HepG2 (cell line): Measurements from ENCODE around the gene FKBP8. TPM values are rescaled to one million over a fixed set of nuclear protein-coding genes. Genes with fewer than 3 reads are reported as not detected.

Source experiments
- ATAC-seq: fragments of 200-7000 bp; cut with Tn5 transposase; 3 replicates; pipeline ENCODE4 v1.9.1; 2020; ENCODE audit warnings: mild to moderate bottlenecking, moderate library complexity
- BruUV-seq: library from RNA; stranded (reverse); fragments of 400-500 nt; replicated peaks from 2 replicates; lab custom pipeline; 2021; lab: Mats Ljungman, UMichigan
- CTCF ChIA-PET: fragments of 300-600 bp; formaldehyde crosslinking; extraction: SDS; loops from one replicate; lab custom pipeline; 2021; ENCODE audit warnings: low total read pairs, inconsistent platforms, low intra/inter-chr PET ratio; lab: Yijun Ruan, JAX
- POLR2A ChIA-PET: fragments of 350-600 bp; sonication (Branson Sonifier 250); formaldehyde crosslinking; loops from one replicate; lab custom pipeline; 2020; ENCODE audit warnings: antibody characterized with exemption, inconsistent platforms; lab: Yijun Ruan, JAX
- DNase-seq: peaks from one replicate; pipeline ENCODE4 v3.0.0-alpha.2; 2015; ENCODE audit warnings: low spot score
- FAIRE-seq: peaks from 3 replicates; lab custom pipeline; 2011; peaks lifted over from hg19 to GRCh38; lab: Jason Lieb, UNC
- H2AFZ ChIP-seq: one replicate; pipeline ENCODE4 v1.6.1; 2011; ENCODE audit warnings: low read length, inconsistent platforms
- H3K27ac ChIP-seq: fragments of 300-600 bp; 3 replicates; pipeline ENCODE4 v1.8.0; 2011; ENCODE audit warnings: mixed run types, mild to moderate bottlenecking, mixed read lengths, low read length, inconsistent platforms; ENCODE audit not compliant: insufficient read depth; ENCODE audit errors: extremely low read length
- H3K27me3 ChIP-seq, 2 experiments: fragments of 200-600 bp in 1 of 2; 2 replicates in 1 of 2; 3 replicates in 1 of 2; pipeline versions ENCODE4 v1.6.0 to v1.8.0; 2011; ENCODE audit warnings: low read length in 2 of 2, mild to moderate bottlenecking in 2 of 2, moderate library complexity in 2 of 2, inconsistent platforms in 1 of 2; ENCODE audit not compliant: insufficient read depth in 2 of 2, control insufficient read depth in 1 of 2
- H3K36me3 ChIP-seq, 2 experiments: fragments of 200-600 bp in 1 of 2; replicated peaks in 1 of 2; 2 replicates in 1 of 2; 3 replicates in 1 of 2; pipeline versions ENCODE4 v1.5.1 to v1.8.0; 2011; ENCODE audit warnings: low read length in 2 of 2, inconsistent platforms in 1 of 2; ENCODE audit not compliant: insufficient read depth in 2 of 2, control insufficient read depth in 1 of 2
- H3K4me1 ChIP-seq: 2 replicates; pipeline ENCODE4 v1.5.1; 2012; ENCODE audit warnings: low read length, inconsistent platforms; ENCODE audit not compliant: insufficient read depth
- H3K4me2 ChIP-seq: 2 replicates; pipeline ENCODE4 v1.6.0; 2011; ENCODE audit warnings: low read depth, low read length, inconsistent platforms
- H3K4me3 ChIP-seq, 3 experiments: fragments of 200-600 bp in 1 of 3; sonication (generic), shearing (Covaris generic) in 1 of 3; replicated peaks in 1 of 3; 2 replicates each; pipeline ENCODE4 v1.5.1; 2011 to 2016; ENCODE audit warnings: low read length in 3 of 3, inconsistent platforms in 2 of 3, low read depth in 2 of 3, mild to moderate bottlenecking in 2 of 3, control low read depth in 1 of 3, mixed read lengths in 1 of 3; ENCODE audit not compliant: insufficient read depth in 1 of 3
- H3K79me2 ChIP-seq: one replicate; pipeline ENCODE4 v1.6.1; 2011; ENCODE audit warnings: low read length, inconsistent platforms; ENCODE audit not compliant: insufficient read depth
- H3K9ac ChIP-seq: 2 replicates; pipeline ENCODE4 v1.6.0; 2011; ENCODE audit warnings: mild to moderate bottlenecking, low read depth, low read length, inconsistent platforms; ENCODE audit not compliant: insufficient read depth
- H3K9me3 ChIP-seq: 2 replicates; pipeline ENCODE4 v1.5.1; 2012; ENCODE audit warnings: mild to moderate bottlenecking, low read length
- H4K20me1 ChIP-seq: 2 replicates; pipeline ENCODE4 v1.6.0; 2011; ENCODE audit warnings: inconsistent platforms, mild to moderate bottlenecking, low read length, moderate library complexity; ENCODE audit not compliant: insufficient read depth
- NFE2L1 ChIP-seq: sonication (generic); formaldehyde crosslinking; IDR thresholded peaks from 2 replicates; pipeline ENCODE4 v1.4.0; 2020; ENCODE audit warnings: missing genetic modification reagents, mild to moderate bottlenecking, borderline replicate concordance
- PBX2 ChIP-seq: IDR thresholded peaks from 2 replicates; pipeline ENCODE4 v1.6.1; 2016; ENCODE audit warnings: control low read depth
- REXO4 ChIP-seq: sonication (generic); formaldehyde crosslinking; IDR thresholded peaks from 2 replicates; pipeline ENCODE4 v1.8.0; 2022; ENCODE audit warnings: missing genetic modification reagents, mild to moderate bottlenecking, borderline replicate concordance
- RFXANK ChIP-seq: IDR thresholded peaks from 2 replicates; pipeline ENCODE4 v1.6.1; 2016
- ZBTB7A ChIP-seq: sonication (generic); formaldehyde crosslinking; IDR thresholded peaks from 2 replicates; pipeline ENCODE4 v1.8.0; 2022; ENCODE audit warnings: mild to moderate bottlenecking, missing genetic modification reagents
- ZNF121 ChIP-seq: sonication (generic); formaldehyde crosslinking; IDR thresholded peaks from 2 replicates; pipeline ENCODE4 v1.5.0; 2020; ENCODE audit warnings: mild to moderate bottlenecking, missing genetic modification reagents
- ZNF17 ChIP-seq: sonication (generic); formaldehyde crosslinking; IDR thresholded peaks from 2 replicates; pipeline ENCODE4 v1.5.0; 2020; ENCODE audit warnings: mild to moderate bottlenecking, missing genetic modification reagents
- ZNF335 ChIP-seq: sonication (generic); formaldehyde crosslinking; IDR thresholded peaks from 2 replicates; pipeline ENCODE4 v1.4.0; 2020; ENCODE audit warnings: missing genetic modification reagents
- ZNF576 ChIP-seq: sonication (generic); formaldehyde crosslinking; IDR thresholded peaks from 2 replicates; pipeline ENCODE4 v1.4.0; 2020; ENCODE audit warnings: mild to moderate bottlenecking, missing genetic modification reagents
- ZNF609 ChIP-seq: sonication (generic); formaldehyde crosslinking; IDR thresholded peaks from 2 replicates; pipeline ENCODE4 v1.4.0; 2020; ENCODE audit warnings: mild to moderate bottlenecking, missing genetic modification reagents, borderline replicate concordance
- WGBS: methylation state at CpG from one replicate; pipeline ENCODE4 v1.1.6; 2017; ENCODE audit warnings: low lambda C conversion rate; 5-methylcytosine and 5-hydroxymethylcytosine counted together
- in situ Hi-C: cut with HindIII; loops from 2 replicates; pipeline ENCODE4 v1.10.0; 2017; ENCODE audit warnings: low pct_unique_long_range_greater_than_20kb; ENCODE audit not compliant: extremely low pct_ligation_motif_present
- intact Hi-C: fragments of 100-400 bp; cut with micrococcal nuclease; formaldehyde crosslinking; loops from one replicate; pipeline ENCODE4 v1.10.0; 2022; ENCODE audit not compliant: unreplicated experiment
- polyA plus RNA-seq, 8 experiments: library from polyadenylated mRNA; depleted of rRNA in 3 of 8; stranded (reverse) in 7 of 8; unstranded in 1 of 8; fragments of >200 nt; fragmentation: Illumina TruSeq in 4 of 8; extraction: Trizol in 4 of 8; gene quantifications; 2 replicates each; pipeline versions ENCODE4 v1.2.1 to v1.2.3, GENCODE V29; 2011 to 2016; ENCODE audit warnings: low read depth in 4 of 8, missing spikeins in 1 of 8, mixed read lengths in 1 of 8; ENCODE audit not compliant: insufficient read depth in 1 of 8
- total RNA-seq, 5 experiments: library from RNA; depleted of rRNA; stranded (reverse); fragments of >200 nt; fragmentation: Illumina TruSeq; extraction: Trizol; gene quantifications; 2 replicates each; pipeline ENCODE4 v1.2.3, GENCODE V29; 2016; ENCODE audit warnings: low read depth in 1 of 5
- TF ChIP-seq, protein P1 (sequence below): sonication (generic); formaldehyde crosslinking; IDR thresholded peaks from 2 replicates; pipeline ENCODE4 v1.4.0; 2020; ENCODE audit warnings: mild to moderate bottlenecking, missing genetic modification reagents
- TF ChIP-seq, protein P2 (sequence below): sonication (generic); formaldehyde crosslinking; IDR thresholded peaks from 2 replicates; pipeline ENCODE4 v1.8.0; 2022; ENCODE audit warnings: mild to moderate bottlenecking, missing genetic modification reagents; ENCODE audit not compliant: insufficient replicate concordance

The FKBP8 gene
- total and polyA plus RNA-seq, 2 of the 13 experiments (the other 11 are each of a cell fraction or from before 2014, with no cell fraction given) = 81.7 to 93.9 TPM

GRCh38 chr19:18500799-18501198 is 42.6 kb downstream of the FKBP8 start:
- Histone ChIP-seq H3K36me3 (peaks cover 0 to 6% of the 10 kb centered on the region in 2 experiments; a peak in 1 of 5 replicates), H3K27ac (no peak overlapping the region), H3K27me3 (no peaks in the 10 kb centered on the region), H4K20me1 (peaks cover 81% of the 10 kb centered on the region), H3K9me3 (no peaks in the 10 kb centered on the region), H3K4me3 (no peak overlapping the region), H3K4me1 (peaks cover 55% of the 10 kb centered on the region), H3K4me2 (no peak overlapping the region), H2AFZ (no peak overlapping the region), H3K79me2 (peaks cover 94% of the 10 kb centered on the region), H3K9ac (no peak overlapping the region)
- FAIRE-seq (no peak), DNase-seq (no peak), ATAC-seq (no peak)
- CTCF ChIA-PET = no interaction called here
- in situ Hi-C loops = no loop called here
- intact Hi-C loops = no loop called here
- BruUV-seq = no TSS peak
- WGBS = 84% methylated on average over 11 of the region's 11 CpGs
- POLR2A ChIA-PET = no interaction called here
- TF ChIP-seq NFE2L1 (CRISPR knock-in tag) = no peak
- no peak for TF ChIP-seq ZNF17 (CRISPR knock-in tag)
- no peak for TF ChIP-seq ZNF335
- no peak for TF ChIP-seq RFXANK (CRISPR knock-in tag)
- TF ChIP-seq REXO4 (CRISPR knock-in tag) = no peak
- TF ChIP-seq ZNF576 (CRISPR knock-in tag) = no peak
- no peak for TF ChIP-seq ZNF121 (CRISPR knock-in tag)
- TF ChIP-seq, protein P1, sequence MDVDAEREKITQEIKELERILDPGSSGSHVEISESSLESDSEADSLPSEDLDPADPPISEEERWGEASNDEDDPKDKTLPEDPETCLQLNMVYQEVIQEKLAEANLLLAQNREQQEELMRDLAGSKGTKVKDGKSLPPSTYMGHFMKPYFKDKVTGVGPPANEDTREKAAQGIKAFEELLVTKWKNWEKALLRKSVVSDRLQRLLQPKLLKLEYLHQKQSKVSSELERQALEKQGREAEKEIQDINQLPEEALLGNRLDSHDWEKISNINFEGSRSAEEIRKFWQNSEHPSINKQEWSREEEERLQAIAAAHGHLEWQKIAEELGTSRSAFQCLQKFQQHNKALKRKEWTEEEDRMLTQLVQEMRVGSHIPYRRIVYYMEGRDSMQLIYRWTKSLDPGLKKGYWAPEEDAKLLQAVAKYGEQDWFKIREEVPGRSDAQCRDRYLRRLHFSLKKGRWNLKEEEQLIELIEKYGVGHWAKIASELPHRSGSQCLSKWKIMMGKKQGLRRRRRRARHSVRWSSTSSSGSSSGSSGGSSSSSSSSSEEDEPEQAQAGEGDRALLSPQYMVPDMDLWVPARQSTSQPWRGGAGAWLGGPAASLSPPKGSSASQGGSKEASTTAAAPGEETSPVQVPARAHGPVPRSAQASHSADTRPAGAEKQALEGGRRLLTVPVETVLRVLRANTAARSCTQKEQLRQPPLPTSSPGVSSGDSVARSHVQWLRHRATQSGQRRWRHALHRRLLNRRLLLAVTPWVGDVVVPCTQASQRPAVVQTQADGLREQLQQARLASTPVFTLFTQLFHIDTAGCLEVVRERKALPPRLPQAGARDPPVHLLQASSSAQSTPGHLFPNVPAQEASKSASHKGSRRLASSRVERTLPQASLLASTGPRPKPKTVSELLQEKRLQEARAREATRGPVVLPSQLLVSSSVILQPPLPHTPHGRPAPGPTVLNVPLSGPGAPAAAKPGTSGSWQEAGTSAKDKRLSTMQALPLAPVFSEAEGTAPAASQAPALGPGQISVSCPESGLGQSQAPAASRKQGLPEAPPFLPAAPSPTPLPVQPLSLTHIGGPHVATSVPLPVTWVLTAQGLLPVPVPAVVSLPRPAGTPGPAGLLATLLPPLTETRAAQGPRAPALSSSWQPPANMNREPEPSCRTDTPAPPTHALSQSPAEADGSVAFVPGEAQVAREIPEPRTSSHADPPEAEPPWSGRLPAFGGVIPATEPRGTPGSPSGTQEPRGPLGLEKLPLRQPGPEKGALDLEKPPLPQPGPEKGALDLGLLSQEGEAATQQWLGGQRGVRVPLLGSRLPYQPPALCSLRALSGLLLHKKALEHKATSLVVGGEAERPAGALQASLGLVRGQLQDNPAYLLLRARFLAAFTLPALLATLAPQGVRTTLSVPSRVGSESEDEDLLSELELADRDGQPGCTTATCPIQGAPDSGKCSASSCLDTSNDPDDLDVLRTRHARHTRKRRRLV (CRISPR knock-in tag) = no peak
- TF ChIP-seq, protein P2, sequence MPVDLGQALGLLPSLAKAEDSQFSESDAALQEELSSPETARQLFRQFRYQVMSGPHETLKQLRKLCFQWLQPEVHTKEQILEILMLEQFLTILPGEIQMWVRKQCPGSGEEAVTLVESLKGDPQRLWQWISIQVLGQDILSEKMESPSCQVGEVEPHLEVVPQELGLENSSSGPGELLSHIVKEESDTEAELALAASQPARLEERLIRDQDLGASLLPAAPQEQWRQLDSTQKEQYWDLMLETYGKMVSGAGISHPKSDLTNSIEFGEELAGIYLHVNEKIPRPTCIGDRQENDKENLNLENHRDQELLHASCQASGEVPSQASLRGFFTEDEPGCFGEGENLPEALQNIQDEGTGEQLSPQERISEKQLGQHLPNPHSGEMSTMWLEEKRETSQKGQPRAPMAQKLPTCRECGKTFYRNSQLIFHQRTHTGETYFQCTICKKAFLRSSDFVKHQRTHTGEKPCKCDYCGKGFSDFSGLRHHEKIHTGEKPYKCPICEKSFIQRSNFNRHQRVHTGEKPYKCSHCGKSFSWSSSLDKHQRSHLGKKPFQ (CRISPR knock-in tag) = no peak
- no peak for TF ChIP-seq ZNF609
- TF ChIP-seq PBX2 (CRISPR knock-in tag) = no peak
- TF ChIP-seq ZBTB7A = no peak
